ENCODE data around the gene BCL10. TPM values are rescaled to one million over a fixed set of nuclear protein-coding genes. Genes with fewer than 3 reads are reported as not detected.

Gene BCL10
- total and polyA plus RNA-seq, 12 donors = 5.5 to 34.6 (median 19.8) TPM

- TF ChIP-seq POLR2A (IDR thresholded peaks at IDR 0.05) = no peak
- no peak for TF ChIP-seq CTCF (IDR thresholded peaks at IDR 0.05)
- no peak overlapping the region for H3K4me3 ChIP-seq
- H3K27ac ChIP-seq = no peak overlapping the region
- H3K27me3 ChIP-seq = no peaks in the 10 kb centered on the region
- no peak for DNase-seq
- H3K9me3 ChIP-seq (replicated peaks in 1 of 3) = no peaks in the 10 kb centered on the region
- peaks cover 0 to 12% of the 10 kb centered on the region in 2 donors for H3K4me1 ChIP-seq (replicated peaks in 1 of 2)
- H3K36me3 ChIP-seq (replicated peaks in 1 of 2) = peaks cover 0 to 49% of the 10 kb centered on the region in 2 donors
- intact Hi-C loops (cut with DNase I) = no loop called here
- 90 to 97% (median 93%) methylated on average over 5 of the region's 5 CpGs for WGBS, 4 donors
These were observed 7.4 kb downstream of the BCL10 start for GRCh38 chr1:85268801-85269585.

- Histone ChIP-seq H3K4me1 (replicated peaks in 1 of 2) (no peaks in the 10 kb centered on the region), H3K36me3 (replicated peaks in 1 of 2) (peaks cover 0 to 49% of the 10 kb centered on the region in 2 donors), H3K27ac (no peak overlapping the region), H3K9me3 (replicated peaks in 1 of 3) (no peaks in the 10 kb centered on the region), H3K27me3 (no peaks in the 10 kb centered on the region), H3K4me3 (no peak overlapping the region)
- TF ChIP-seq POLR2A (IDR thresholded peaks at IDR 0.05) (no peak), CTCF (IDR thresholded peaks at IDR 0.05) (no peak)
- intact Hi-C loops (cut with DNase I) = no loop called here
- DNase-seq = no peak
- WGBS, 4 donors = 84 to 97% (median 86%) methylated on average over 2 of the region's 2 CpGs
These were observed 9.1 kb downstream of the BCL10 start for GRCh38 chr1:85267313-85267712.

GRCh38 chr1:85264150-85264549, 12.3 kb downstream of the BCL10 start:
- no peaks in the 10 kb centered on the region for H3K4me1 ChIP-seq (replicated peaks in 1 of 2)
- H3K27me3 ChIP-seq = no peaks in the 10 kb centered on the region
- WGBS, 4 donors = 65 to 72% (median 70%) methylated on average over 2 of the region's 2 CpGs
- TF ChIP-seq CTCF (IDR thresholded peaks at IDR 0.05) (no peak), POLR2A (IDR thresholded peaks at IDR 0.05) (no peak)
- H3K9me3 ChIP-seq (replicated peaks in 1 of 3) = no peaks in the 10 kb centered on the region
- no peak for DNase-seq
- H3K27ac ChIP-seq = no peak overlapping the region
- peaks cover 0 to 31% of the 10 kb centered on the region in 2 donors for H3K36me3 ChIP-seq (replicated peaks in 1 of 2)
- H3K4me3 ChIP-seq = no peak overlapping the region
- intact Hi-C loops (cut with DNase I) = no loop called here

- no peak for DNase-seq
- H3K27ac ChIP-seq = no peak overlapping the region
- H3K9me3 ChIP-seq (replicated peaks in 1 of 3) = no peaks in the 10 kb centered on the region
- TF ChIP-seq POLR2A (IDR thresholded peaks at IDR 0.05) = no peak
- no peak for TF ChIP-seq CTCF (IDR thresholded peaks at IDR 0.05)
- no peak overlapping the region for H3K4me3 ChIP-seq
- peaks cover 7 to 8% of the 10 kb centered on the region in 2 donors for H3K4me1 ChIP-seq (replicated peaks in 1 of 2)
- intact Hi-C loops (cut with DNase I) = no loop called here
- H3K36me3 ChIP-seq (replicated peaks in 1 of 2) = peaks cover 0 to 20% of the 10 kb centered on the region in 2 donors
- no peaks in the 10 kb centered on the region for H3K27me3 ChIP-seq
These were observed 13.4 kb downstream of the BCL10 start for GRCh38 chr1:85262985-85263384.
